NCI-H510A treated with DMSO at 0.1 percent for 48 hours (cell line): ENCODE results near the gene MNAT1.
"Not testable (repeated sequence)": the region's sequence is repeated elsewhere in the genome, so short reads cannot be mapped to it uniquely, and the experiment has no call there.

Experiments used
- DNase-seq: peaks from one replicate; lab custom pipeline; 2025; lab: John Stamatoyannopoulos, UW

The MNAT1 gene

DNA sequence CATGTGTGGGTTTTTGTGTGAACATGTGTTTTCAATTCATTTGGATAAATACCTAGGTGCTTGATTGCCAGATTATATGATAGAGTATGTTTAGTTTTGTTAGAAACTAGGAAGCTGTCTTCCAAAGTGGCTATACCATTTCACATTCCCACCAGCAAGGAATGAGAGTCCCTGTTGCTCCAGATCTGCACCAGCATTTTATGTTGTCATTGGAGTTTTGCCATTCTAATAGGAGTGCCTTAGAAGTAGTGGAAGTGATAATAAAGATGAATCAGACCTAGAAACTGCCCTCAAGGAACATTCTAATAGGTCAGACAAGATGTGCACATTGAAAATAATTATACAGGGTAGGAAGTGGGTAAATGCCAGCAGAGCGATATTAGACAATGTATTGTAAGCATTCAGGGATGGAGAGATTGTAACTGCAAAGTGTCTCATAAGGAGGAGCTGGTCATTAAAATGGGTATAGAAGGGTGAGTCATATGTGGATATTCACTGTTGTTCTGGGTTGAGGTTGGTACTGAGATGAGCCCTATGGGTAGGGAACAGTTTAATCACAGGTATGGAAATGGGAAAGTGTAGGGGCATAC lies 71.4 kb downstream of the MNAT1 start:
- DNase-seq = no peak

DNA sequence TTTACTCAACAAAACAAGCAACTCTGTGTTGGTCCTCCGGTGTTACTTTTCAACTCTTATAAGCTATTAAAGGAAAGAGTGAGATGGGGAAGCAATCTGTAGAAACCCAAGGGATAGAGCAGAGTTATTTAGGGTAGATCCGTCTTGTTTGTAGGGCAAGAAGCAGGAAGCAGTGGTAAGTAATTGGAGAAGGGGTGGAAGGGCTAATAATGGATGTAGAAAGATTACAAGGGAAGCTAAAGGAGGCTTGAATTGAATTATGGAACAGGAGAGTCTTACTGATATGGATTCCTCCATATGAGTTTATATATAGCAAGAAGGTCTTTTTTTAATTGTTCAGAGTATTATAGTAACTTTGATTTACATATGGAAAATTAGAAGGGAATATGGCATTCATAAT lies 72.7 kb downstream of the MNAT1 start:
- DNase-seq = no peak

DNA sequence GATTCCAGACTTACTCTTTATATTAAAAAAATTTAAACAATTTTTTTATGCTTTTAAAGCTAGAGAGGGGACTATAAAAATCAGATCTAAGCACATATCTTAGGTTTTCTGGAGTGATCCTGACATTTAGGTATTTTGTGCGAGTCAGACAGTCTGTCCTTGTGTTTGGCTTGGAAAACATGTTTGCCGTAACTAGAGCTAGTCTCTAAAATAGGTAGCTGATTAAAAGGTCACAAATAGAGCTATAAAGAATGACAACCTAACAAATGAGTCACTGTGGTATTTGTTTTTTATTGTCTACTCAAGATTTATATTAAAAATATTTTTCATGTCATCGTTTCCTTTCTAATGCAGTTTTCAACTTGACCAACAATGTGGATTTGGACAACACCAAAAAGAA lies 73.4 kb downstream of the MNAT1 start:
- no peak for DNase-seq

DNA sequence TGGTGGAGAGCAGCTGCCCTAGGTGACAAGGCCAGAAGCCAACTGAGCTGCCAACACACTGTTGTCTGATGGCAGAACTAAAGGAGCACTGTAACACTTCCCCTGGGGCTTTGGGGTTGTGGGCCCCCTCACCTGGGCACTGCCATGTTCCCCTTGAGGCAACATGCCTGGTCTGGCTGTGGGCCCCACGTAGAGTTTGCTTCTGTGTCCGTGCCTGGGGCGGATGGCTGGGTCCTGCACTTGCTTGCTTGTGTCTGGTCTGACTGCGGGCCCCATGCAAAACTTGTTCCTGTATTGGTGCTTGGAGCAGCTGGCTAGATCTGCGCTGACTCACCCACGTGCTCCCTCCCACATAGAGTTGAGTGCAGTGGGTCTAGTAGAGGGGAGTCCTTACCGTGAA lies 78.4 kb downstream of the MNAT1 start:
- no peak for DNase-seq

DNA sequence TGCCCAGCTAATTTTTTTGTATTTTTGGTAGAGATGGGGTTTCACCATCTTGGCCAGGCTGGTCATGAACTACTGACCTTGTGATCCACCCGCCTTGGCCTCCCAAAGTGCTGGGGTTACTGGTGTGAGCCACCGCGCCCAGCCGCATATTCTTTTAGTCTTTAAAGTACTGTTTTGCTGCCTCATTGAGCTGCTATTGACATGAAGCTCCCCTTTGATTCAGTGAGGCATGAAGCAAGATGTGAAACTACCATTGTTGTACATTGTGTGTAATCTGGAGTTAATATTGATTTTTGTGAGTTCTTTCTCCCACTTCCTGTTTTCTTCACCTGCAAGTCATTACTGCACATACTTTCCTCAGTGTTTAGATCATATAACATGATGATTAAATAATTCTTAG lies 80.8 kb downstream of the MNAT1 start:
- peak; percentile 40 for DNase-seq

DNA sequence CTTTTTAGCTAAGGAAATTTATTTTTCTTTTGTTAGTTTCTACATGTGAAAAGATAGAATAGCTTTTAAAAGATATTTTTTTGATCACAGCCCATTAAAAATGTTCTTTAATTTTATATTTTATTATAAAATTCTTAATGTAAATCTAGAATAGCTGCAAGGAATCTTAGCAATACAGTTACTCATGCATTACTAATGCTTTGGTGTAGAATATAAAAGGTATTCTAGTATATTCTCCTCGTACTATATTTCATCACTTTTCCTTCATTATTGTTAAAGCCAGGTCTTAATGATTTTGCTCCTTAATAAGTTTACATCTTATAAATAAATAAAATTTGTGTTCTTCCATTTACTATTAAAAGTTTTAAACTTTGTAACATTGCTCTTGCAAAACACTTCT lies 82.6 kb downstream of the MNAT1 start:
- DNase-seq = no peak

DNA sequence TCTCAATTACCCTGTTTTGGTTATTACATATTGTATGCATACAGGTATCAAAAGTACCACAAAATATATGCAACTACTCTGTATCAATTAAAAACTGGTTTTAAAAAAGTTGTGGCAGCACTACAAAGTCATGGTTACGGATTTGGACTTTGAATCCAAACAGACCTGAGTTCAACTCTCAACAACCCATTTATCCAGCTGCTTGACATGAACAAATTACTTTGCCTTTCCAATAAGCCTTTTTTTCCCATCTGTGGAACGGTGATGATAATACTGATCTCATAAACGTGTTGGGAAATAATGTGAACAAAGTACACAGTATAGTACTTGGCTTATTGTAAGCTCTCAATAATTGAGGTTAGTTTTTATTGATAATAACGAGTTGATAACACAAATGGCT lies 85.0 kb downstream of the MNAT1 start:
- no peak for DNase-seq

DNA sequence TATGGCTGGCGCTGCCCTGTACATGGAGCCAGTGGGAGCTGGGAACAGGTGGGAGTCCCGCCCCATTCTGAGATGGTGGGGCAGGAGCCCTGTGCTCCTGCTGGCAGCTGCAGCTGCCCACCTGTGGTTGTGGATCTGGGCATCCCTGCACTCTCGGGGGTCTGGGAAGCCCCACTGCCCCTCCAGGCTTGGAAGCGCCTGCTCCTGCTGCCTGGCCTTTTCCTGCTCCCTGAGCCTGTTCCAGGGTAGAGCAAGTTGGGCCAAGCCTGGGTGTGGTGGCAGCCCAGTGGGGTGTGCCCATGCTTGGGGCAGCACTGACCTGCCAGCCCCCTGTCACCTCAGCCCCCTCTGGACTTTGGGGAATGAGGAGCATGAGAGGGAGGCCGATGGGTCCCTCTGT lies 104.0 kb downstream of the MNAT1 start:
- DNase-seq = no peak

DNA sequence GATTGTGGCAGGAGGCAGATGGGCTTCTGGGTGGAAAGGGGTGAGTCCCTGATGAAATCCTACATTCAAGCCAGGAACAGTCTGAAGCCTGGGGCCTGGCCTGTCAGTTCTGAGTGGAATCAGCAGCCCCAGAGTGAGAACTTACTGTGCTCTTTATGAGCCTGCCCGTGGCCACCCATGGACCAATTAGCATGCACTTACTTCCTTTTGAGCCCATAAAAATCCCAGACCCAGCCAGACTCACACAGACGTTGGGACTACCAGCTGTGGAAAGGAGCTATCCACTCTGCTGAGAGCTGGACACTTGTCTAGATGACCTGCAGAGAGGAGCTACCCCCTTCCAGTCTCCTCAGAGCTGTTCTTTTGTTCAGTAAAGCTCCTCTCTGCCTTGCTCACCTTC lies 104.5 kb downstream of the MNAT1 start:
- DNase-seq = no peak

DNA sequence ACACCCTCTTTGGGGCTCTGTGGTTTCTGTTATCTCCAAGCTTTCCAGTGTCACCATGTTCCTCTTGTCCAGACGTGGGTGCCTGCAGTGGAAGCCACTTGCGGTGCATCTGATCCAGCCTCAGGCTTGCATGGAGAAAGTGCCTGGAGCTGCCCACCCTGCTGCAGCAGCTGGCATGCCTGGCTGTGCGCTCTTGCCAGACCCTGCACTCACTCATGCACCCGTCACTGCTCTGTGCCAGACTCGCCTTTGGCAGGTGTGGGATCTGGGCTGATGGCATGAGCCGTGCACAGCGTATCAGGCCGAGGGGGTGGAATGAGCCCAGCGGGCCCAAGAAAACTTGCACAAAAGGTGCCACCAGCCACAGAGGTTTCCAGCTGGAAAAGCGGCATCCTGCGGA lies 105.1 kb downstream of the MNAT1 start:
- DNase-seq = no peak

DNA sequence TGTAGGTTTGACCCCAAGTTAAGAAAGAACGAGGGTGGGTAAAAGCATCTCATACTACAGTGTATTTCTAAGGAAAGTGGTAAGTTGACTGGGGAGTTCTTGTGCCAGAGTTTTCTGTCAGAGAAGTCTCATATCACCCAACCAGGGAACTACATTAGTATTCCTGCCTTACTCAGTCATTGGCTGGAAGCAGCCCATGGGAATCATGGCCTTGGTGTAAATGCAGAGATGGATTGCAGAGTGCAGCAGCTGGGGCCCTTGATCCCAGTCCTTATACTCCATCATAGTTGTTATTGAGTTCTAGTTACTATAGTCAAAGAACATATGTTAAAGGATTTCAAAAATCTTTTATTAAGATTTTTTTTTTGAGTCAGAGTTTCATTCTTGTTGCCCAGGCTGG lies 105.8 kb downstream of the MNAT1 start:
- no peak for DNase-seq

DNA sequence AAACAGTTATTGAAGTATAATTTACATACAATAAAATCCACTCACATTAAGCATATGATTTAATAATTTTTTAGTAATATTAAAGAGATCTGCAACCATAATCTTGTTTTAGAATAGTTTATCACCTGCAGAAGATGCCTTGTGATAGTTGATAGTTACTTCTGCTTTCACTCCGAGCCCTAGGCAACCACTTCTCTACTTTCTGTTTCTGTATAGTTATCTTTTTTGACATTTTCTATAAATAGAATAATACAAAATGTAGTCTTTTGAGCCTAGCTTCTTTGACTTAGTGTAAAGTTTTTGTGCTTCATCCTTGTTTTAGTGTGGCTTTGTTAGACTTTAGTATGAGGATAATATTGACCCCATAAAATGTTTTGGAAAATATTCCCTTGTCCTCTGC lies 111.0 kb downstream of the MNAT1 start:
- no peak for DNase-seq

DNA sequence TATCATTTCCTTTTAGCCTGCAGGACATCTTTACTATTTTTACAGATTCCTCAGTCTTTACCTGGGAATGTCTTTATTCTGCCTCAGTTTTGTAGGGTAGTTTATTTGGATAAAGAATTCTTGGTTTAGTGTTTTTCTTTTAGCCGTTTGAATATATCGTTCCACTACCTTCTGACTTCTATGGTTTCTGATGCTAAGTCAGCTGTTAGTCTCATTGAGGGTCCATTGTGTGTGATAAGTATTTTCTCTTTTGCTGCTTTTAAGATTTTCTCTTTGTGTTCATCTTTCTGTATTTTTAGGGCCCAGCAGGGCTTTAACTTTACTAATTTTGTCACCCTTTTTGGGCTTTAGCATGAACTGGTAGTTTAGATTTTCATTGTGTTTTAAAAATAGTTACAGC lies 113.5 kb downstream of the MNAT1 start:
- DNase-seq = no peak

DNA sequence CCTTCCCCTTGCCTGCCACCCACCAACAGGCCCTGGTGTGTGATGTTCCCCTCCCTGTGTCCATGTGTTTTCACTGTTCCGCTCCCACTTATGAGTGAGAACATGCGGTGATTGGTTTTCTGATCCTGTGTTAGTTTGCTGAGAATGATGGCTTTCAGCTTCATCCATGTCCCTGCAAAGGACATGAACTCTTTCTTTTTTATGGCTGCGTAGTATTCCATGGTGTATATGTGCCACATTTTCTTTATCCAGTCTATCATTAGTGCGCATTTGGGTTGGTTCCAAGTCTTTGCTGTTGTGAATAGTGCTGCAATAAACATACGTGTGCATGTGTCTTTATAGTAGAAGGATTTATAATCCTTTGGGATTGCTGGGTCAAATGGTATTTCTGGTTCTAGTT lies 117.1 kb downstream of the MNAT1 start:
- not testable (repeated sequence) for DNase-seq

DNA sequence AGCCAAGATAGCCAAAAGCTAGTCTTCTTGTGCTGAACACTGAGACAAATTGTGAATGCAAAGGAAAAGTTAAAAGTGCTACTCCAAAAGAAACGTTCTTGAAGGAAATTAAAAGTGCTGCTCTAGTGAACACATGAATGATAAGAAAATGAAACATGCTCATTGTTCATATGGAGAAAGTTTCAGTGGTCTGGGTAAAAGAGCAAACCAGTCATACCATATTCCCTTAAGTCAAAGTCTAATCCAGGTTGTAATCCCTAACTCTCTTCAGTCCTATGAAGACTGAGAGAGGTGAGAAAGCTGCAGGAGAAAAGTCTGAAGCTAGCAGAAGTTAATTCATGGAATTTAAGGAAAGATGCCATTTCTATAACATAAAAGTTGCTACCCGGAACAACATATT lies 121.5 kb downstream of the MNAT1 start:
- DNase-seq = no peak

DNA sequence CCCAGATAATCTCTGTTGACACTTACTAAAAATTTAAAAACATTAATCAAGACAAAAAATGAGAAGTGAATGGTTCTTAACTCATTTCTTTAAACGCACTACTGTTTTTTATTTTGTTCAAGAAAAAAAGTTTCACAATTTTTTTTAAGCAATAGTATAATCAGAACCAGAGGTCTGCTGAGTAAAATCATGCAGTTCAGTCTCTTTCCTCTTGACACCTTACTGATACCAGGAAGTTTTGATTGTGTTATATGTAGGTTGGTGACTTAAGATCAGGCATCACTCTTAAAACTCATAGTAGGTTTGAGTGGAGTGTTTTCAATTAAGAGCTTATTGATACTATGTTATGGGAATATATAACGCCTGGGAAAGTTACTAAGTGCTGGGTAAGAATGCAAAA lies 125.0 kb downstream of the MNAT1 start:
- DNase-seq = no peak

DNA sequence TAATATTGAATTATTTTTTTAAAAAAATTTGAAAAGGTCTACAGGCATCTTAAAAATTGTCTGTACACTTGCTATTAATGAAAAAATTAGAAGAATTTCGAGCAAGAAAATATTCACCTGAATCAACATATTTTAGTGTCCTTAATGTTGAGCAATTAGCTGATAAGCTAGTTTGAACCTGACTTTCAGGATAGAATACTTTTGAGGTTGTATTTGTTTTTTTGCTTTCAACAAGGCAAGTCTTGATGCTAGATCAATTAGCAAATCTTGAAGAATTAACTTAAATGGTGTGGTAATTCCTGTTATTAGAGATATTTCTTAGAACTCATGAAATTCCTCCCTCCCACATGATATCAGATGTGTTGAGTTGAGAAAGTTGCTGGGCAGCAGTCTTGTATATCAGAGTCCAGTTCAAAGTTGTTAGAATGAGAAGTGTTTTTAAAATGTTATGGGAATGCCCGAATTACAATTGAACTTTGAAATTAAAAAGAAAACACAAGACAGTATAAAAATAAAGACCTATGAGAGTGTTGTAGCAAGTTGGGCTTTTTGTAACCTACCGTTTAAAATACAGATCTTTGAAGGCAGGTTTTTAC lies 127.1 kb downstream of the MNAT1 start:
- no peak for DNase-seq

DNA sequence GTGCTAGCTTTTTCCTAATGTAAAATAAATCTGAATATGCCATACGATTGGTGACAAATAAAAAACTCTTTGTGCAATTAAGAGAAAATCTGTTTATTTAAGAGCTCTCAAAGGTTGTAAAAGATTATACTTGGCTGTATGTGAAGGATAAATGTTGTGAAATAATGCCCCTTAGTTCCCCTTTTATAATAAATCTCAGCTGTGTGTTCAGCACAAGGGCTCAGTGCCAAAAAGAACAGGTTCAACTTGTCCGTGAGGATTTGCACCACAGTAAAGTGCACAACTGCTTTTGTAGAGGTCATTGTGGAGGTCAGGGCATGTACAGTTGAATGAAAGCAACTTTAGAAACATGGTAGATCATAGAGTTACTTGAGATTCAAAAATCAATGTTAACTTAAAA lies 127.7 kb downstream of the MNAT1 start:
- peak; percentile 51 for DNase-seq

DNA sequence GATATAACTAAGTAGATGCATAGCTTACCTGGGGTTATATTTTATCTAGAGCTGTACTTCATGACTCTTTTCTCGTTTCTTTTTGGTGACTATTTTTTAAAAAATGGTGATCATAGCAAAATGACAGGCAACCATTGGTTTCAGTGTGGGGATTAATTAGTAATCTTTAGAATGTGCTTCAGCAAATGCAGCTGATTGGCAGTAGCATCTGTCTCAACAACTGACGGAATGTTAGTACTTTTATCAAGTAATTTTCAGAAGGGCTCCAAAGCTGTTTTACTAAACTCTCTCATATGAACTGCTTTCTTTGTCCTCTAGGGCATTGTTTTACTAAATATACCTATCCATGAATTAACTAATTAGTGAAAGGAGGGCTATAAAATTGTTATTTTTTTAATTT lies 128.7 kb downstream of the MNAT1 start:
- DNase-seq = no peak

DNA sequence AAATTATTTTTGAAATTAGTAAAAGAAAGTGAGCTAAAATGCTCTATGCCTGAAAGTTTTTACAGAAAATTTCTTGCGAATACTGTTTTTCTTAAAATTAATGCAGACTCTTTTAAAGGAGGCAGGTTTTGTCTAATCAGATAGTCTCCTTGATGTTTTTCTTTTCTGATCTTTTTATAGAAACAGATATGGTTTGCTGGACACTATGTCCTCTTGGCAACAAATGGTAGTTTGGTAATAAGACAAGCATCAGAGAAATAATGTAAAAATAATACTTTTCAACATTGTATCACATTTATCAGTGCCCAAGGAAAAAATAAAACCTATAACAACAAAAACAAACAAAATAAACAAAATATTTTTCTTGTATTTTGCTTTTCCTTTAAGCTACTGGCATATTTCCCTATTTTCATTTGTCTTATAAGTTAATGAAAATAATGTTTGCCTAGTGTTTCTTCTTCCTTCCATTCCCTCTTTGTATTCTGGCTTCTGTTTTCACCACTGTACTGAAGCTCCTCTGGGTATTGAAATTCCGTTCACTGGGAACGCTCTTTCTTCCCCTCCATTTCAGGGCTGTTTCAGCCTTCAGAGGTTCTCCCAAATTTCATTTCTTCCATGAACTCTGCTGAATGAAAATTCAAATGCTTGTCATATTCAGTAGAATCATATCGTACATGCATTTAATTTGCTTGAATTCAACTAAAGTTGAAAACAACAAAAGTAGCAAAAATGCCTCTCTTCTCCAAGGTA lies 131.0 kb downstream of the MNAT1 start:
- DNase-seq = no peak

DNA sequence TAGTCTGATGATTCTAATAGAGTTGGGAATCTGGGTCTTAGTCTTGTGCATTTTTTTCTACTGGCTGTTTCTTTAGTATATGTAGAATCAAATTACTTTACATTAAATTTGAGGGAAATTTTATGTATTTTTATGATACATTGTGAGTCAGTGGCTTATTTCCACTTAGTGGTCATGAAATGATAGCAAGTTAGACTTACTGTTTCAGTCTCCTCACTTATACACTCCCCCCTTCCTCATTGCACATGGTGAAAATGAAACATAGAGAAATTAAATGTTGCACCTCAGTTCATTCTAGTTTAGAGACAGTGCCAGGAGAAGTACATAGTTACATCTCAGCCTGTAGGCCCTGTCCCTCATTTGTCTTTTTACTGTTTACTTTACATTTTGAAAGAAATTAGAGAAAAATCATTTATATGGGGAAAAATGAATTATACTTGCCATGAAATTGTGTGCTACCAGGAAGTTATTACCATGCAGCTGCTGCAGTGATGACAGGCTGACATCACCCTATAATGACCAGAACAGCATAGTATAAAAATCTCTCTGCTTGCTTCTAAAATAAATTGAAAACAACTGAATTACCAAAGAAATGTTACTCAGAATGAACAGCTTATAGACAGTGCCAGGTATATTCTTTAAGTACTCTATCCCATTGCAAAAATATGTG lies 133.1 kb downstream of the MNAT1 start:
- no peak for DNase-seq

DNA sequence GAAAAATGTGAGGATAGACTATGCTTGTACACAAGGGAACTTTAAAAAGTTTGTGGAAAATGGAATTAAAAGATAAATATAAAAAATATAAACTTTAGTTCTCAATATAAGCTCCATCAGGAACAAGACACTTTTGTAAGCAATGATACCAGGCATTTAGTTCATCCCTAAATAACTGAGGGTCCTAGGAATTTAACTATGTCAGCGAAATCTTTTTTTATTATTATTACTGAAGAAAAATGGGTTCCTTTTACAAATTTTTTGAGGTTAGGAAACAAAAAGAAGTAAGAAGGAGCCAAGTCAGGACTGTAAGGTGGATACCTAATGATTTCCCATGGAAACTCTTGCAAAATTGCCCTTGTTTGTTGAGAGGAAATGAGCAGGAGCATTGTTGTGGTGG lies 143.6 kb downstream of the MNAT1 start:
- no peak for DNase-seq

DNA sequence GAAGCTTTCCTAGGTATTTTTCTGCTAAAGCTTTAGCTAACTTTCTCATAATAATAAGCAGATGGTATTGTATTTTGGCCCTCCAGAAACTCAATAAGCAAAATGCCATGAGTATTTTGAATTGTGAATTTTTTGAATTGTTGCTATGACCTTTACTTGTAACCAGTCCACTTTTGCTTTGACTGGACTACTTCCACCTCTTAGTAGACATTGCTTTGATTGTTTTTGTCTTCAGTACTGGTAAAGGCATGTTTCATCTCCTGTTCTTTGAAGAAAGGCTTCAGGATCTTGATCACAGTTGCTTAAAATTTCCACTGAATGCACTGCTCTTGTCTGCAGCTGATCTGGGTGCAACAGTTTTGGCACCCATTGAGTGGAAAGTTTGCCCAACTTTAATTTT lies 144.0 kb downstream of the MNAT1 start:
- no peak for DNase-seq
